Measurements from ENCODE around the gene SHLD3.
"Not testable (repeated sequence)": the region's sequence is repeated elsewhere in the genome, so short reads cannot be mapped to it uniquely, and the experiment has no call there.

SHLD3 gene

GRCh38 chr5:65676056-65676455, 51.2 kb downstream of the SHLD3 start:
- not testable (repeated sequence) for DNase-seq (ENCODE audit: low read depth in 2 of 2)

All from stimulated activated CD4-positive, alpha-beta T cell treated with anti-CD3 and anti-CD28 coated beads, Interleukin-1b, Interleukin-23, amount 100 ng/mL, for 4 hours (primary cell).